ENCODE measurements around the gene PDZK1IP1. TPM values are rescaled to one million over a fixed set of nuclear protein-coding genes. Genes with fewer than 3 reads are reported as not detected.

Gene PDZK1IP1
- total and polyA plus RNA-seq, 12 donors, result 0.17 to 16.9 (median 3.8) TPM

GRCh38 chr1:47184090-47184821 lies 5.6 kb downstream of the PDZK1IP1 start:
- Histone ChIP-seq H3K36me3 (replicated peaks in 1 of 2) (no peaks in the 10 kb centered on the region), H3K27ac (no peak overlapping the region), H3K4me3 (no peak overlapping the region), H3K27me3 (peaks cover 8% of the 10 kb centered on the region), H3K4me1 (replicated peaks in 1 of 2) (peaks cover 5 to 11% of the 10 kb centered on the region in 2 donors), H3K9me3 (replicated peaks in 1 of 3) (no peaks in the 10 kb centered on the region)
- 73 to 87% (median 81%) methylated on average over 5 of the region's 5 CpGs for WGBS, 4 donors
- no peak for DNase-seq
- intact Hi-C loops (cut with DNase I), result loop anchor here (5.0 to 10.0 kb wide), 3 partner anchors 73 to 541 kb away; partner anchors contain the start of gene FOXD2 (in 1 of the 2)
- TF ChIP-seq CTCF (IDR thresholded peaks at IDR 0.05) (no peak), POLR2A (IDR thresholded peaks at IDR 0.05) (no peak)

GRCh38 chr1:47183308-47184089 lies 6.3 kb downstream of the PDZK1IP1 start:
- Histone ChIP-seq H3K4me1 (replicated peaks in 1 of 2) (peaks cover 5 to 11% of the 10 kb centered on the region in 2 donors), H3K4me3 (no peak overlapping the region), H3K9me3 (replicated peaks in 1 of 3) (no peaks in the 10 kb centered on the region), H3K36me3 (replicated peaks in 1 of 2) (no peaks in the 10 kb centered on the region), H3K27ac (no peak overlapping the region), H3K27me3 (peaks cover 8% of the 10 kb centered on the region)
- intact Hi-C loops (cut with DNase I), result loop anchor here (5.0 to 10.0 kb wide), 3 partner anchors 74 to 541 kb away; partner anchors contain the start of gene FOXD2 (in 1 of the 2)
- no peak for DNase-seq
- WGBS, 4 donors, result 57 to 65% (median 63%) methylated on average over 8 to 11 of the region's 11 CpGs
- TF ChIP-seq POLR2A (IDR thresholded peaks at IDR 0.05) (no peak), CTCF (IDR thresholded peaks at IDR 0.05) (no peak)

- 49 to 81% (median 56%) methylated on average over 5 to 7 of the region's 7 CpGs for WGBS, 4 donors
- intact Hi-C loops (cut with DNase I), result loop anchor here (5.0 to 10.0 kb wide), 3 partner anchors 75 to 542 kb away; partner anchors contain the start of gene FOXD2 (in 1 of the 2)
- H3K4me3 ChIP-seq, result no peak overlapping the region
- DNase-seq, result no peak
- no peaks in the 10 kb centered on the region for H3K9me3 ChIP-seq (replicated peaks in 1 of 3)
- no peak overlapping the region for H3K27ac ChIP-seq
- peaks cover 5 to 11% of the 10 kb centered on the region in 2 donors for H3K4me1 ChIP-seq (replicated peaks in 1 of 2)
- peaks cover 8% of the 10 kb centered on the region for H3K27me3 ChIP-seq
- TF ChIP-seq POLR2A (IDR thresholded peaks at IDR 0.05), result no peak
- TF ChIP-seq CTCF (IDR thresholded peaks at IDR 0.05), result no peak
- H3K36me3 ChIP-seq (replicated peaks in 1 of 2), result no peaks in the 10 kb centered on the region
Observed at GRCh38 chr1:47182676-47183235, 7.1 kb downstream of the PDZK1IP1 start.

Measured in adrenal gland (tissue), 12 donors.